Esophagus muscularis mucosa (tissue), 3 donors: ENCODE results near the gene HBP1.

Experiments
- POLR2A ChIP-seq: fragments of 450-650 bp; IDR thresholded peaks from one replicate; pipeline ENCODE4 v1.6.1; 2017; ENCODE audit warnings: antibody characterized with exemption, moderate library complexity, mild to moderate bottlenecking, low read depth
- TF ChIP-seq, protein P1 (sequence below), 3 experiments: fragments of 200-600 bp in 2 of 3; fragments of 450-650 bp in 1 of 3; sonication (generic) in 2 of 3; IDR thresholded peaks; one replicate each; pipeline ENCODE4 v1.5.1; 2017 to 2019; ENCODE audit warnings: antibody characterized with exemption in 3 of 3, mild to moderate bottlenecking in 2 of 3, moderate library complexity in 1 of 3

DNA sequence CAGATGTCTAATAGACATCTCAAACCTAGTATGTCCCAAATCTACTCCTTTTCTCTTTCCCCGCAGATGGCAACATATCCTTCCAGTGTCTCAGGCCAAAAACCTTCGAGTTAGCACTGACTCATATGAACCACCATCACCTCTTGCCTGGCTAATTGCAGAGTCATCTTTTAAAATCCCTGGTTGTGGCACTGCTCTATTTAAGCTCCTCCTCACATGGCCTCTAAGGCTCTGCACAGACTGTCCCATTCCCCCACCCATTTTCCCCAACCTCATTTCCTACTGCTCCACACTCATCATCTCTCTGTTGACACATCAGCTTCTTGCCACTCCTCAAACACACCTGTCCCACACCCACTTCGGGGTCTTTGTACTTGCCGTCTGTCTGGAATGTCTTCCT is 16.8 kb upstream of the HBP1 start:
- TF ChIP-seq POLR2A: no peak
- TF ChIP-seq, protein P1, sequence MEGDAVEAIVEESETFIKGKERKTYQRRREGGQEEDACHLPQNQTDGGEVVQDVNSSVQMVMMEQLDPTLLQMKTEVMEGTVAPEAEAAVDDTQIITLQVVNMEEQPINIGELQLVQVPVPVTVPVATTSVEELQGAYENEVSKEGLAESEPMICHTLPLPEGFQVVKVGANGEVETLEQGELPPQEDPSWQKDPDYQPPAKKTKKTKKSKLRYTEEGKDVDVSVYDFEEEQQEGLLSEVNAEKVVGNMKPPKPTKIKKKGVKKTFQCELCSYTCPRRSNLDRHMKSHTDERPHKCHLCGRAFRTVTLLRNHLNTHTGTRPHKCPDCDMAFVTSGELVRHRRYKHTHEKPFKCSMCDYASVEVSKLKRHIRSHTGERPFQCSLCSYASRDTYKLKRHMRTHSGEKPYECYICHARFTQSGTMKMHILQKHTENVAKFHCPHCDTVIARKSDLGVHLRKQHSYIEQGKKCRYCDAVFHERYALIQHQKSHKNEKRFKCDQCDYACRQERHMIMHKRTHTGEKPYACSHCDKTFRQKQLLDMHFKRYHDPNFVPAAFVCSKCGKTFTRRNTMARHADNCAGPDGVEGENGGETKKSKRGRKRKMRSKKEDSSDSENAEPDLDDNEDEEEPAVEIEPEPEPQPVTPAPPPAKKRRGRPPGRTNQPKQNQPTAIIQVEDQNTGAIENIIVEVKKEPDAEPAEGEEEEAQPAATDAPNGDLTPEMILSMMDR (IDR thresholded peaks at IDR 0.05): no peak
